ENCODE results near the gene LONRF2.

The LONRF2 gene

GRCh38 chr2:100275200-100275589, 47.1 kb downstream of the LONRF2 start:
- DNase-seq (ENCODE audit: low spot score): no peak

- DNase-seq (ENCODE audit: low spot score): no peak
Measured at GRCh38 chr2:100274566-100275199, 47.6 kb downstream of the LONRF2 start.

DNA sequence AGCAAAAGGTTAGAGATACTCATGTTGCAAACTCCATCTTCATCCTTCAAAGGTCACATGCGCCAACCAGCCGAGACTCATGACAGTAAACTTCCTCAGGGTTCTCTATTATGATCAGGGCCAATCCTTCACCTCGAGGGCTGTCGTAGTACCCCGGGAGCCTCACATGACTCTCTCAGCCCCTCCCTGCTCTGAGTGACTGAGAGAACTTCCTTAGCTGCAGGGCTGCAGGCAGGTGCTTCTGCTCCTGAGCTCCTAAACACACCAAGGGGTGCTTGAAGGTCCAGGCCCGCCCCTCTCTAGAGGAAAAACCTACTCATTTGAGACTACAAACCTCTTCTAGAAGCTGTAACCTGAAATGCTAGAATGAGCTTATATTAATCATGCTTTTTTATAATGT, 48.2 kb downstream of the LONRF2 start:
- no peak for DNase-seq (ENCODE audit: low spot score)

DNA sequence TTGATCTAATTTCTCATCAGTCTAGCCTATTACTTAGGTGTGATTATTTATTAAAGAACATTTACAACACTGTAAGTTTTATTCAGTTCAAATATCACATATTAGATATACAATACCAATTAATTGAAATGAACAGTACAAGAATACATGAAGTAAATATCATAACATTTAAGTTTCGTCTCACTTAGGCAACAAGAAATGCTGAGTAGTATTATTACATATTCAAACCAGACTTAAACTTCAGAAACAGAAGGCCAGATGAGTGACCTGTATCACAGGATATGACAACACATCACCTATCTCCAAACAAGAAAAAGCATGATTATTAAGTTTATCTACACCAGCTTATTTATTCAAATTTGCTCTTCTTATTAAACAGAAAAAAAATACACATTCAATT, 48.9 kb downstream of the LONRF2 start:
- DNase-seq (ENCODE audit: low spot score): no peak

DNA sequence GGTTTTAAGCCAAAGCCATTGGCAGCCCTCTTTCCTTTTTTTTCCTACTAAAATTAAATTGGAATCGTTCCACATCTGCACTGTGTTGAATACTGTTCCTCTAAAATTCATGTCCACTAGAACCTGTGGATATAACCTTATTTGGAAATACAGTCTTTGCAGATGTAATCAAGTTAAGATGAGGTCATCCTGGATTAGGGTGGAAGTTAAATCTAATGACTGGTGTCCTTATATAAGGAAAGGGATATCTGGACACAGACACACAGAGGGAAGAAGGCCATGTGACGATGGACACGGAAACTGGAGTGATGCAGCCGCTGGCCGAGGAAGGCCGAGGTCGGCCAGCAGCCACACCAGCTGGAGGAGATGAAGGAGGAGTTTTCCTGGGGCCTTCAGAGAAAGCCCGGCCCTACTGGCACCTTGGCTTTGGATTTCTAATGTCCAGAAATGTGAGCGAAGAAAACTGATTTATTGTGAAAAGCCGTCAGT, 49.4 kb downstream of the LONRF2 start:
- no peak for DNase-seq (ENCODE audit: low spot score)

GRCh38 chr2:100271210-100271609, 51.1 kb downstream of the LONRF2 start:
- no peak for DNase-seq (ENCODE audit: low spot score)

GRCh38 chr2:100270381-100271146, 51.7 kb downstream of the LONRF2 start:
- DNase-seq (ENCODE audit: low spot score): no peak

- no peak for DNase-seq (ENCODE audit: low spot score)
Measured at GRCh38 chr2:100269889-100270288, 52.4 kb downstream of the LONRF2 start.

- no peak for DNase-seq (ENCODE audit: low spot score)
Measured at GRCh38 chr2:100268986-100269385, 53.3 kb downstream of the LONRF2 start.

DNA sequence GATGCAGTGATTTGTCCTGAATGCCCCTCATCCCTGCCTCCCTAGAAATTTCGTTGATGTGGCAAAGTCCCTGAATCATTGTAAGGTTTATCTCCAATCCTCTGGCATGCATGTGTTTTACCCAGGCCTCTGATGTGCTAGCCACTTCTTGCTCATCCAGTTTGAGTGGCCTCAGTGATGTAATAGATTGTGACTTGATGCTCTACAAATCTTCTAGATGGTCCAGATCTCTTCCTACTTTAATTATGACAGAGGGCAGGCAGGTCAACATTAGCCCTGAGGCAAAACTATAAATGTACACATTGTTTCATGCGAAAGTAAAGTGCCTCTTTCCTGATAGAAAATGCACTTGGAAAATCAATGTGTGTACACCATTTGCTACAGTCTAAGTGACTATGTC, 54.5 kb downstream of the LONRF2 start:
- no peak for DNase-seq (ENCODE audit: low spot score)

GRCh38 chr2:100266126-100266525, 56.2 kb downstream of the LONRF2 start:
- DNase-seq (ENCODE audit: low spot score): no peak

- no peak for DNase-seq (ENCODE audit: low spot score)
Measured at GRCh38 chr2:100265226-100265625, 57.1 kb downstream of the LONRF2 start.

DNA sequence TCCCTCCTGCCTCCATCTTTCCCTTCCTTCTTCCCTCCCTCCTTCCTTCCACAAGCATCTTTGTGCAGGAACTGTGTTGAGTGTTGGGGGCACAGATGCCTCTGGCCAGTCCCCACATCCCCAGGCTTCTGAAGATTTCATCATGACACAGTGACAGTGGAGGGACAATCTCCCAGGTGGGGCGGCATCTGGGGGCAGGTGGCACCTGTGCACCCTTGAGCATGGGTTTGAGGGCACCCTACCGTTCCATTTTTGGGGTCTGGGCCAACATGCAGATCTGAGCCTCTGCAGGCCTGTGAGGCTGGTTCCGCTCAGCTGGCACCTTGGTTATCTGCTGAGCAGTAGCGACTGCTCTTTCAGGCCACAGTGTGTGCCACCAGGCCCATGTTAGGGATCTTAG, 57.6 kb downstream of the LONRF2 start:
- DNase-seq (ENCODE audit: low spot score): no peak

GRCh38 chr2:100264121-100264520, 58.2 kb downstream of the LONRF2 start:
- DNase-seq (ENCODE audit: low spot score): no peak

DNA sequence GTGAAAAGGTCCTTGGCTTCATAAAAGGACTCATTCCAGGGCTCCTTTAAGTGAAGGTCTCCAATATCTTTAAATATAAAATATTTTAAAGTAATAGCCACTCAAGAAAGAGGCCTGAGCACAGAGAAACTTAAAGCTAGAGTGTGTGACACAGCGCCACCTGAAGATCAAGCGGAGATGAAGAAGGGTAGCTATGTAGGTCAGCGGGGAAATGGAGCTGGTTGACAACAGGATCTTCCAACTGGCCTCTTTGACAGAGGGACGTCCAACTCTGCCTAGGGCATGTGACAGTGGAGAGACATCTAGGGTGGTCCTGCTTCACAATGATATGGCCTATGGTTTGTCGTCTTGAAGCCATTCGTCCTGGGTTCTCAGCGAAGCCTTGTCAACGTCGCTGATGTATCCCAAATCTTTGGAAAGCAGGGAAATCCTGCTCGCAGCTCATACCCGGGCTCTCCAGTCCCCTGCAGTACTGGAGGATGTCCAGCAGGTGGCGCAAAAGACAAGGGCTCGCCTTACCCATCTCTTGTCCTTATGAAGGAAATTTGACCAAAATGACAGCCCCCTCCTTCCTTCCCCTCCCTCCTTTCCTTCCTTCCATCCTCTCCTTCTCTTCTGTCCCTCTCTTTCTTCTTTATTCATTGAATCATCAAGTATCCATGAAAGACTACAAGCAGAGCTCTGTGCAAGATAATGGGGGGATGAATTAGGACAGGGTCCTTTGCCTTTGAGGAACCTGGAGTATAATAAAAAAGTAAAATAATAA, 59.6 kb downstream of the LONRF2 start:
- DNase-seq (ENCODE audit: low spot score): peak; percentile 90

GRCh38 chr2:100262046-100262445, 60.3 kb downstream of the LONRF2 start:
- no peak for DNase-seq (ENCODE audit: low spot score)

DNA sequence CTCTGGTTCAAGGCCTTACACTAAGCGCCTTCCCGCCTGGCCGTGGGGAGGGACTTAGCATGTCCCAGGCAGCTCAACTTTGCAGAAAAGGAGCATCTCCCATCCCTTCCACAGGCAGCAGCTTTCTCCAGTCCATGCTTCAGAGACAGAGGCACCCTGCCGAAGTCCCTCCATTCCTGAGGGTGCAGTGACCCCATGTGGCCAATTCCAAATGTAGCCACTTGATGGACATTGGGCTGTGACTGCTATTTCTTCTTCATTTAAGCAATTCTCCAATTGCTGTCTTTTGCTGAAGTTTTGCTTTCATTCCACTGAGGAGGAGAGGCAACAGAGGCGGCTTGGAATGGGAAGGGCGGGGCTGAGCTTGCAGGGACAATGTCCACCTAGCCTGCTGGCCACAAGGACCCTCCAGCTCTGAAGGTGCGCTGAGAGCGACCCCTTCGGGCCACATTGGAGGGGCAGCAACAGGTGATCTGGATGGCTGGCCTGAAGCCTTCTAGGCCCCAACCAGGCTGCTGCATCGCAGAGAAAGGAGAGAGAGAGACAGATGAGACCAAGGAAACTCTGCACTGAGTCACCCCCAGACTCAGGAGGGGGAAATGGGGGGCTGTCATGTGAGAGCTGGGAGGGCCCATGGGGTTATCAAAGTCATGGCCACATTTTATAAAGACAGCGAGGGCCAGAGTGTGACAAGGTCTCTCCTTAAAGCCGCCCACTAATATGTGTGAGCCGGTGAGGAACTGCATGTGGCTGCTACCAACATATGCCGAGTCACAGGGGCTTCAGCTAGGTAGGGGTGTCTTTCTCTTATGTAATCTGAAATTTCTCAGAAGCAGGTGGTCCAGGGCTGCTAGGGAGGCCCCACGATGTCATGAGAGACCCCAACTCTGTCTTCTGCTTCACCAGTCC, 61.3 kb downstream of the LONRF2 start:
- peak; percentile 92 for DNase-seq (ENCODE audit: low spot score)

DNA sequence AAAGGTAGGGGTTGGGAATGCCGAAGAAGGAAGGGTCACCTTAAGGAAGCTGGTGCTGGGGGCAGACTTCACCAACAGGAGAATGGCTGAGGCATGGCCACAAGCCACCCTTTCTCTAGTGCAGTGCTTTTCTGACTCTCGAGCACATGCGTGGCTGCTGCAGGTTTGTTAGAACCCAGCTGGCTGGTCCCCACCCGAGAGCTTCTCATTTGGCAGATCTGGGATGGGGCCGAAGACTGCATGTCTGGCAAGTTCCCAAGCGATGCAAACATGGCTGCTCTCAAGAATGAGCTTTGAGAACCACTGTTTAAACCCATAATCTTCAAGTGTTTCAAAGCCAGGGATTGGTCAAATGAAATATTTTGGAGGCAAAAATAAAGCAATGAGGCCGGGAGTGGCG, 63.2 kb downstream of the LONRF2 start:
- DNase-seq (ENCODE audit: low spot score): no peak

- DNase-seq (ENCODE audit: low spot score): peak; percentile 40
Measured at GRCh38 chr2:100257939-100258338, 64.4 kb downstream of the LONRF2 start.

DNA sequence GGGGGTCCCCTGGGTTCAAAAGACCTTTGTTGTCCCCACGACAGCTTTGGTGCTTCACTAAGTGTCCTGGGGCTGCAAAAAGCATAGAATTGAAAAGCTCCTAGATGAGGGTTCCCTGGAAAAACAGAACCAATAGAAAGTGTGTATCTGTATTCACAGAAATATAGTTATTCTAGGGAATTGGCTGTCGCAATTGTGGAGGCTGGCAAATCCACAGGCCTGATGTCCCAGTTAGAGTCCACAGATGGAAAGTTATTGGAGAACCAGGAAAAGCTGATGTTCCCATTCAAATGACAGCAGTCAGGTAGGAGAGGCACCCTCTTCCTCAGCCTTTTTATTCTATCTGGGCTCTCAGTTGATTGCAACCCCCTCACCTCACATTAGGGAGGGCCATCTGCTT, 65.5 kb downstream of the LONRF2 start:
- DNase-seq (ENCODE audit: low spot score): no peak

DNA sequence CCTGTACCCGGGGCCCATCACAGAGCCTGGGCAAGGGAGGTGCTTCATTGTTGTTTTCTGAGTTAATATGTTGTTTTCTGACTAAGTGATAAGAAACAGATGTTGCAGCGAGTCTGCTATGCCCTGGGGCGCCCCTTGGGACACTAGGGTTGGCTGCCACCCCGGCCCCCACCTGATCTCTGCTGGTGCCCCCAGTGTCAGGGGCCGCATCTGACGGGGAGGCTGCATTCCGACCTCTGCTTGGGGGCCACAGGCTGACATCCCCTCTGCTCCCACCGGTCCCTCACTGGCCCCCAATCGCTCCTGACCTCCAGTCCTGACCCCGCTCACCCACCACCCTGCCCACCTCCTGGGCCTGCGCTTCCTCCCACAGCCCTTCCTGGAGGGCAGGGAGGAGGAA, 65.9 kb downstream of the LONRF2 start:
- no peak for DNase-seq (ENCODE audit: low spot score)

All from cerebellar cortex (tissue), 1 donor.